ENCODE measurements around the gene SORCS3. TPM values are rescaled to one million over a fixed set of nuclear protein-coding genes. Genes with fewer than 3 reads are reported as not detected.

The SORCS3 gene
- total and polyA plus RNA-seq, 4 donors = 0.93 TPM; not detected in 3

DNA sequence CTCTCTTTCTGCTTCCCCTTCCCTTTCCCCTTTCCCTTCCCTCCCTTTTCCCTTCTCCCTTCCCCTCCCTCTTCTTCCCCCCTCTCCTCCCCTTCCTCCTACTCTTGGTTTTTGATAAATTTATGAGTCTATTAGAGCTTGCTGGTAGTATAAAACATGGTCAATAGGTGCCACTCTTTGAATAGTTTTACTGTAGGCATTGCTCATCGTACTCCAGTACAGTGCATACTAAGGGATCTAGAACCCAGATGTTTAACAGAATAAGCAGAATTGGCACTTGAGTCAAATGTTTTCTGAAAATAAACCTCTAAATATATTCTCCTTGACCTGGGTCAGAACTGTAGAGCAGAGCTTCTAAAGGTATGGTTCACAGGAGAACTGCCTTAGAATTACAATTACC lies 126.7 kb downstream of the SORCS3 start (continued):
- TF ChIP-seq, protein P1, sequence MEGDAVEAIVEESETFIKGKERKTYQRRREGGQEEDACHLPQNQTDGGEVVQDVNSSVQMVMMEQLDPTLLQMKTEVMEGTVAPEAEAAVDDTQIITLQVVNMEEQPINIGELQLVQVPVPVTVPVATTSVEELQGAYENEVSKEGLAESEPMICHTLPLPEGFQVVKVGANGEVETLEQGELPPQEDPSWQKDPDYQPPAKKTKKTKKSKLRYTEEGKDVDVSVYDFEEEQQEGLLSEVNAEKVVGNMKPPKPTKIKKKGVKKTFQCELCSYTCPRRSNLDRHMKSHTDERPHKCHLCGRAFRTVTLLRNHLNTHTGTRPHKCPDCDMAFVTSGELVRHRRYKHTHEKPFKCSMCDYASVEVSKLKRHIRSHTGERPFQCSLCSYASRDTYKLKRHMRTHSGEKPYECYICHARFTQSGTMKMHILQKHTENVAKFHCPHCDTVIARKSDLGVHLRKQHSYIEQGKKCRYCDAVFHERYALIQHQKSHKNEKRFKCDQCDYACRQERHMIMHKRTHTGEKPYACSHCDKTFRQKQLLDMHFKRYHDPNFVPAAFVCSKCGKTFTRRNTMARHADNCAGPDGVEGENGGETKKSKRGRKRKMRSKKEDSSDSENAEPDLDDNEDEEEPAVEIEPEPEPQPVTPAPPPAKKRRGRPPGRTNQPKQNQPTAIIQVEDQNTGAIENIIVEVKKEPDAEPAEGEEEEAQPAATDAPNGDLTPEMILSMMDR (IDR thresholded peaks at IDR 0.05; ENCODE audit: low read depth, low read length, missing input control) = no peak
- no peak for TF ChIP-seq RXRA (IDR thresholded peaks at IDR 0.05)

DNA sequence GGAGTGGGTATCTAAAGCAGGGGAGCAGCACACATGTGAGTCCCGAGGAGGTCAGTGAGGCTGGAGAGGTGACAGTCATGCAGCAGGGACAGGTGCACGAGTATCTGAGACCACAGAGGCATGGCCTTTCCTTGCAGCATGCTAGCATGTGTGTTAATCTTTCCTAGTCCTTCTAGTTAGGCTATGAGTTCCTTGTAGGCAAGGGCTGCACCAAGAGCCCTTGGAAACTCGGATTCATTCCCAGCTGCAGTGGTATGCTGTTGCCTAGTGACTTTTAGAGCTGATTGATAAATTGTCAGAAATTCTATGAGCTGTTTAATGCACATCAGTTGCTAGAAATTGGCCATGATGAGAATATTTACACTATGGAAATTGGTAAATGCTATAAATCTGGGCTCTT lies 132.0 kb downstream of the SORCS3 start:
- no peak overlapping the region for H3K4me3 ChIP-seq (ENCODE audit: low read depth in 1 of 3, low read length in 3 of 3)
- no peak for DNase-seq (ENCODE audit: low spot score)
- H3K27ac ChIP-seq (ENCODE audit: low read depth in 1 of 2, low read length in 2 of 2) = no peak overlapping the region
- H3K9me3 ChIP-seq (ENCODE audit: control insufficient read depth in 4 of 4, low read length in 3 of 4) = no peaks in the 10 kb centered on the region
- no peaks in the 10 kb centered on the region for H3K4me1 ChIP-seq (ENCODE audit: control insufficient read depth in 4 of 4, insufficient read depth in 4 of 4, low read length in 3 of 4)
- no peak overlapping the region for H3K9ac ChIP-seq (ENCODE audit: low read depth in 1 of 2, low read length in 2 of 2)
- H3K27me3 ChIP-seq (ENCODE audit: control insufficient read depth in 4 of 4, insufficient read depth in 4 of 4, low read length in 3 of 4) = peaks cover 0 to 2% (median under 1%) of the 10 kb centered on the region in 4 donors
- no peaks in the 10 kb centered on the region for H3K36me3 ChIP-seq (ENCODE audit: control insufficient read depth in 4 of 4, insufficient read depth in 3 of 4, low read depth in 1 of 4, low read length in 3 of 4)
- 46% methylated on average over 3 of the region's 3 CpGs for WGBS
- TF ChIP-seq MAX (IDR thresholded peaks at IDR 0.05) (no peak), YY1 (IDR thresholded peaks at IDR 0.05) (no peak), FOXA1 (IDR thresholded peaks at IDR 0.05) (no peak), RAD21 (IDR thresholded peaks at IDR 0.05) (no peak), JUND (IDR thresholded peaks at IDR 0.05) (no peak), NR2F2 (IDR thresholded peaks at IDR 0.05) (no peak), GABPA (IDR thresholded peaks at IDR 0.05 in 1 of 2, conservative IDR thresholded peaks at IDR 0.05 in 1 of 2) (no peak), TAF1 (conservative IDR thresholded peaks at IDR 0.05) (no peak), EGR1 (IDR thresholded peaks at IDR 0.05; ENCODE audit: low read depth in 2 of 2) (no peak), SP1 (IDR thresholded peaks at IDR 0.05) (no peak), RXRA (IDR thresholded peaks at IDR 0.05) (no peak), ATF3 (IDR thresholded peaks at IDR 0.05) (no peak), ZBTB33 (IDR thresholded peaks at IDR 0.05) (no peak), FOXA2 (IDR thresholded peaks at IDR 0.05) (no peak)
- TF ChIP-seq, protein P2, sequence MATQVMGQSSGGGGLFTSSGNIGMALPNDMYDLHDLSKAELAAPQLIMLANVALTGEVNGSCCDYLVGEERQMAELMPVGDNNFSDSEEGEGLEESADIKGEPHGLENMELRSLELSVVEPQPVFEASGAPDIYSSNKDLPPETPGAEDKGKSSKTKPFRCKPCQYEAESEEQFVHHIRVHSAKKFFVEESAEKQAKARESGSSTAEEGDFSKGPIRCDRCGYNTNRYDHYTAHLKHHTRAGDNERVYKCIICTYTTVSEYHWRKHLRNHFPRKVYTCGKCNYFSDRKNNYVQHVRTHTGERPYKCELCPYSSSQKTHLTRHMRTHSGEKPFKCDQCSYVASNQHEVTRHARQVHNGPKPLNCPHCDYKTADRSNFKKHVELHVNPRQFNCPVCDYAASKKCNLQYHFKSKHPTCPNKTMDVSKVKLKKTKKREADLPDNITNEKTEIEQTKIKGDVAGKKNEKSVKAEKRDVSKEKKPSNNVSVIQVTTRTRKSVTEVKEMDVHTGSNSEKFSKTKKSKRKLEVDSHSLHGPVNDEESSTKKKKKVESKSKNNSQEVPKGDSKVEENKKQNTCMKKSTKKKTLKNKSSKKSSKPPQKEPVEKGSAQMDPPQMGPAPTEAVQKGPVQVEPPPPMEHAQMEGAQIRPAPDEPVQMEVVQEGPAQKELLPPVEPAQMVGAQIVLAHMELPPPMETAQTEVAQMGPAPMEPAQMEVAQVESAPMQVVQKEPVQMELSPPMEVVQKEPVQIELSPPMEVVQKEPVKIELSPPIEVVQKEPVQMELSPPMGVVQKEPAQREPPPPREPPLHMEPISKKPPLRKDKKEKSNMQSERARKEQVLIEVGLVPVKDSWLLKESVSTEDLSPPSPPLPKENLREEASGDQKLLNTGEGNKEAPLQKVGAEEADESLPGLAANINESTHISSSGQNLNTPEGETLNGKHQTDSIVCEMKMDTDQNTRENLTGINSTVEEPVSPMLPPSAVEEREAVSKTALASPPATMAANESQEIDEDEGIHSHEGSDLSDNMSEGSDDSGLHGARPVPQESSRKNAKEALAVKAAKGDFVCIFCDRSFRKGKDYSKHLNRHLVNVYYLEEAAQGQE (IDR thresholded peaks at IDR 0.05) = no peak
- TF ChIP-seq, protein P1 (IDR thresholded peaks at IDR 0.05; ENCODE audit: low read depth, low read length, missing input control) = no peak
